Measurements from ENCODE around the gene RUNX2.

GRCh38 chr6:45488889-45489288, 160.8 kb downstream of the RUNX2 start:
- TF ChIP-seq EZH2 (IDR thresholded peaks at IDR 0.05; ENCODE audit: low read length) (no peak), CTCF (optimal IDR thresholded peaks at IDR 0.05 in 1 of 3, IDR thresholded peaks at IDR 0.05 in 1 of 3, conservative IDR thresholded peaks at IDR 0.05 in 1 of 3; ENCODE audit: extremely low read depth in 1 of 3, insufficient read depth in 2 of 3, low read length in 3 of 3) (no peak)
